ENCODE results near the gene PKDCC.

Gene PKDCC

GRCh38 chr2:42050703-42051542 lies 3.1 kb downstream of the PKDCC start:
- H2AFZ ChIP-seq (ENCODE audit: low read length, unreplicated experiment): no peak overlapping the region
- H3K79me2 ChIP-seq (ENCODE audit: control insufficient read depth, insufficient read depth, low read length, unreplicated experiment): peaks cover 3% of the 10 kb centered on the region
- H3K4me3 ChIP-seq (ENCODE audit: low read depth, low read length): peak overlapping the region; percentile 82; the same call in 1 of the 2 replicates
- H3K27me3 ChIP-seq (ENCODE audit: insufficient read depth, low read length): peaks cover 9% of the 10 kb centered on the region; the same call in 1 of the 2 replicates
- H3K36me3 ChIP-seq (ENCODE audit: insufficient read depth, low read length): no peaks in the 10 kb centered on the region
- no peak overlapping the region for H3K27ac ChIP-seq (ENCODE audit: low read depth, low read length)
- peaks cover 11% of the 10 kb centered on the region for H3K4me1 ChIP-seq (ENCODE audit: control insufficient read depth, insufficient read depth, low read length, unreplicated experiment)

- H3K4me1 ChIP-seq (ENCODE audit: control insufficient read depth, insufficient read depth, low read length, unreplicated experiment): peaks cover 11% of the 10 kb centered on the region
- no peak overlapping the region for H3K4me3 ChIP-seq (ENCODE audit: low read depth, low read length)
- H3K27me3 ChIP-seq (ENCODE audit: insufficient read depth, low read length): peaks cover 8% of the 10 kb centered on the region; the same call in 1 of the 2 replicates
- H3K36me3 ChIP-seq (ENCODE audit: insufficient read depth, low read length): no peaks in the 10 kb centered on the region
- peaks cover 3% of the 10 kb centered on the region for H3K79me2 ChIP-seq (ENCODE audit: control insufficient read depth, insufficient read depth, low read length, unreplicated experiment)
- H3K27ac ChIP-seq (ENCODE audit: low read depth, low read length): no peak overlapping the region
- H2AFZ ChIP-seq (ENCODE audit: low read length, unreplicated experiment): no peak overlapping the region
These were observed 3.9 kb downstream of the PKDCC start for GRCh38 chr2:42051543-42052235.

- no peak overlapping the region for H3K4me3 ChIP-seq (ENCODE audit: low read depth, low read length)
- no peaks in the 10 kb centered on the region for H3K27me3 ChIP-seq (ENCODE audit: insufficient read depth, low read length)
- no peak overlapping the region for H3K27ac ChIP-seq (ENCODE audit: low read depth, low read length)
- H3K36me3 ChIP-seq (ENCODE audit: insufficient read depth, low read length): no peaks in the 10 kb centered on the region
- peaks cover 11% of the 10 kb centered on the region for H3K4me1 ChIP-seq (ENCODE audit: control insufficient read depth, insufficient read depth, low read length, unreplicated experiment)
- no peak overlapping the region for H2AFZ ChIP-seq (ENCODE audit: low read length, unreplicated experiment)
- H3K79me2 ChIP-seq (ENCODE audit: control insufficient read depth, insufficient read depth, low read length, unreplicated experiment): peaks cover 3% of the 10 kb centered on the region
These were observed 5.1 kb downstream of the PKDCC start for GRCh38 chr2:42052702-42053481.

GRCh38 chr2:42053482-42053790 lies 5.6 kb downstream of the PKDCC start:
- Histone ChIP-seq H3K27ac (ENCODE audit: low read depth, low read length) (no peak overlapping the region), H3K36me3 (ENCODE audit: insufficient read depth, low read length) (no peaks in the 10 kb centered on the region), H2AFZ (ENCODE audit: low read length, unreplicated experiment) (no peak overlapping the region), H3K4me3 (ENCODE audit: low read depth, low read length) (no peak overlapping the region), H3K4me1 (ENCODE audit: control insufficient read depth, insufficient read depth, low read length, unreplicated experiment) (peaks cover 11% of the 10 kb centered on the region), H3K79me2 (ENCODE audit: control insufficient read depth, insufficient read depth, low read length, unreplicated experiment) (peaks cover 3% of the 10 kb centered on the region), H3K27me3 (ENCODE audit: insufficient read depth, low read length) (no peaks in the 10 kb centered on the region)

GRCh38 chr2:42053791-42054701 lies 6.2 kb downstream of the PKDCC start:
- Histone ChIP-seq H3K36me3 (ENCODE audit: insufficient read depth, low read length) (no peaks in the 10 kb centered on the region), H3K27me3 (ENCODE audit: insufficient read depth, low read length) (no peaks in the 10 kb centered on the region), H3K27ac (ENCODE audit: low read depth, low read length) (no peak overlapping the region), H3K4me3 (ENCODE audit: low read depth, low read length) (no peak overlapping the region), H3K4me1 (ENCODE audit: control insufficient read depth, insufficient read depth, low read length, unreplicated experiment) (peaks cover 11% of the 10 kb centered on the region), H2AFZ (ENCODE audit: low read length, unreplicated experiment) (no peak overlapping the region), H3K79me2 (ENCODE audit: control insufficient read depth, insufficient read depth, low read length, unreplicated experiment) (peaks cover 3% of the 10 kb centered on the region)

GRCh38 chr2:42054714-42055430 lies 7.1 kb downstream of the PKDCC start:
- no peaks in the 10 kb centered on the region for H3K27me3 ChIP-seq (ENCODE audit: insufficient read depth, low read length)
- no peaks in the 10 kb centered on the region for H3K79me2 ChIP-seq (ENCODE audit: control insufficient read depth, insufficient read depth, low read length, unreplicated experiment)
- H3K27ac ChIP-seq (ENCODE audit: low read depth, low read length): no peak overlapping the region
- no peak overlapping the region for H2AFZ ChIP-seq (ENCODE audit: low read length, unreplicated experiment)
- H3K36me3 ChIP-seq (ENCODE audit: insufficient read depth, low read length): no peaks in the 10 kb centered on the region
- no peak overlapping the region for H3K4me3 ChIP-seq (ENCODE audit: low read depth, low read length)
- peaks cover 5% of the 10 kb centered on the region for H3K4me1 ChIP-seq (ENCODE audit: control insufficient read depth, insufficient read depth, low read length, unreplicated experiment)

- no peak overlapping the region for H3K27ac ChIP-seq (ENCODE audit: low read depth, low read length)
- H3K4me1 ChIP-seq (ENCODE audit: control insufficient read depth, insufficient read depth, low read length, unreplicated experiment): peaks cover 4% of the 10 kb centered on the region
- no peaks in the 10 kb centered on the region for H3K79me2 ChIP-seq (ENCODE audit: control insufficient read depth, insufficient read depth, low read length, unreplicated experiment)
- no peak overlapping the region for H2AFZ ChIP-seq (ENCODE audit: low read length, unreplicated experiment)
- no peaks in the 10 kb centered on the region for H3K36me3 ChIP-seq (ENCODE audit: insufficient read depth, low read length)
- no peak overlapping the region for H3K4me3 ChIP-seq (ENCODE audit: low read depth, low read length)
- no peaks in the 10 kb centered on the region for H3K27me3 ChIP-seq (ENCODE audit: insufficient read depth, low read length)
These were observed 8.0 kb downstream of the PKDCC start for GRCh38 chr2:42055573-42056514.

- H3K79me2 ChIP-seq (ENCODE audit: control insufficient read depth, insufficient read depth, low read length, unreplicated experiment): no peaks in the 10 kb centered on the region
- H2AFZ ChIP-seq (ENCODE audit: low read length, unreplicated experiment): no peak overlapping the region
- H3K4me1 ChIP-seq (ENCODE audit: control insufficient read depth, insufficient read depth, low read length, unreplicated experiment): peaks cover 4% of the 10 kb centered on the region
- no peaks in the 10 kb centered on the region for H3K27me3 ChIP-seq (ENCODE audit: insufficient read depth, low read length)
- H3K36me3 ChIP-seq (ENCODE audit: insufficient read depth, low read length): no peaks in the 10 kb centered on the region
- no peak overlapping the region for H3K27ac ChIP-seq (ENCODE audit: low read depth, low read length)
- no peak overlapping the region for H3K4me3 ChIP-seq (ENCODE audit: low read depth, low read length)
These were observed 9.5 kb downstream of the PKDCC start for GRCh38 chr2:42057159-42057901.
